Left kidney (tissue), 2 donors: ENCODE data around the gene KIF15. TPM values are rescaled to one million over a fixed set of nuclear protein-coding genes. Genes with fewer than 3 reads are reported as not detected.
"Not testable (repeated sequence)": the region's sequence is repeated elsewhere in the genome, so short reads cannot be mapped to it uniquely, and the experiment has no call there.

Experiments
- DNase-seq: peaks from one replicate; pipeline ENCODE4 v3.0.0-alpha.2; 2013
- polyA plus RNA-seq: library from polyadenylated mRNA; unstranded; fragments of 120-200 nt; gene quantifications from one replicate; pipeline ENCODE4 v1.2.1, GENCODE V29; 2013; ENCODE audit not compliant: insufficient read length

The KIF15 gene
- polyA plus RNA-seq, 1 donor, result 39.8 TPM

DNA sequence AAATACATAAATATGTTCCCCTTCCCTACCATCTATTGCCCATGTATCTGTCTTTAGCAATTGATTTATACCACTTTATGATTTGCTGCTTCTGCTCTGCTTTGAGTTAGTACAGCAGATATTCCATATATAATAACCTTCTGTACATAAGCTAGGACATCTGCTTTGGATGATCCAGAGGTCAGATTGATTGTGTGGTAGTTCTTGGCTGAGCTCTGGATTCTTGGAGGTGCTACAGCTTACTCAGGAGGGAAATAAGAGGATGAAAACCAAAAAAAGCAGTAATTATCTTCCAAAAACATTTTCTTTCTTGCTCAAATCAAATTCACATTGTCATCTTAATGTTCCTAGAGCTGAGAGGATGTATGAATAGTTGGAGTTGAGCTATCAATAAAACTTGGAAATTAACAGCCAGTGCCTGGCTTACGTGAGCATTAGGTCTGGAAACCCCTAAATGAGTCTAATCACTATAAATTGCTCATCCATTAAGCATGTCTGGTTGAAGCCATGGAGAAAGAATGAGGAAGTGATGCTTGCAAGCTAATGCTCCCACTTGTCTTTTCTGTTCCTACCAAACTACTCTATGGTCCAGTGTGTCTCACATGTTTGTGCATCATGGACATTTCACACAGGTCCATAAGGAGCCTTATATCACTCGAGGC, 63.8 kb downstream of the KIF15 start:
- DNase-seq, result no peak

DNA sequence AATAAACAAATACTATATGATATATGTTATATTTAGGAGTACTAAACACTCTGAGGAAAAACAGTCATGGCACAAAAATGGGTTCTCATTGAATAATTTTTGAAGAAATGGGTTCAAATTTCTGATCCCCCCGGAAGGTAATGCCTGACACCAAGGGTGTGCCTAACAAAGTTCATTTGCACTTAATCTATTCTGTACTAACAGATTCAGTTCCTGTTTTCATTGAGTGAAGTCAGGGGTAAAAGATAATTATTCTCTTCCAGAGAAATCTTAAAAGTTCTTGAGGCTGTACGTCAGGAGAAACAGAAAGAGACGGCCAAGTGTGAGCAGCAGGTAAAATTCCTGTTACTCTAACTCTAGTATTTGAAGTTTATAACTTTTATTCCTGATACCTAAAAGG, 65.6 kb downstream of the KIF15 start:
- no peak for DNase-seq

DNA sequence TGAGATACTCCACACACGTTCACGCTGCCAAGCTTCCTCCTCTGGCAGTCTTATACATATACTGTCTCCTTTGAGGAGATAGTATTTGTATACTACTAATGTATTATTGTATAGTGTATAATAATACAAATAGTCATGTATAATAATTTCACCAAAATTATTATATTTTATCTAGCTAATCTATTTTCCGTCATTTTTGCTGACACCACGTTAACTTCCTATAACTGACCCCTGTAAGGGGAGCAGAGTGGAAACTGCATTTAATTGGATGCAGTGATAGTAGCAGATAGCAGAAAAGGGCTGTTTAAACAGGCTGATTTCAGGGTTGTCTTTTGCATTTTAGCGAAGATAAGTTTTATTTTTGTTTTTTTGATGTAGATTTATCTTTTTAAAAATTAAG, 69.6 kb downstream of the KIF15 start:
- DNase-seq, result no peak

DNA sequence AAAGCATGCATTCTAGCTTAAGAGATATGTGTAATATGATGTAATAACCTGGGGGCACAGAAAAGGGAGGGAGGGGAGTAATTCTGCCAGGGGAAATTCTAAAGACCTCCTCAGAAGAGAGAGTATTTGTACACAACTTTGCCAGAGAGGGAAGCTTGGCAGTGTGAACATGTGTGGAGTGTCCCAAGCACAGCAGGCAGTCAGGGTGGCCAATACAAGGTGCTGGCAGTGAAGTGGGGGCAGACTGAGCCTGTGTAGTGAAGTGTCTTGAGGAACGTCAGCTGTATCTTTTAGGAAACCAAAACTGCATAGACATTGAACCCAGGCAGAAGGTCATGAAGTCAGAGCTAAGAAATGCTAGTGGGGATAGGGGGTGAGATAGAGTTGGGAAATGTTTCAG, 70.4 kb downstream of the KIF15 start:
- DNase-seq, result no peak

DNA sequence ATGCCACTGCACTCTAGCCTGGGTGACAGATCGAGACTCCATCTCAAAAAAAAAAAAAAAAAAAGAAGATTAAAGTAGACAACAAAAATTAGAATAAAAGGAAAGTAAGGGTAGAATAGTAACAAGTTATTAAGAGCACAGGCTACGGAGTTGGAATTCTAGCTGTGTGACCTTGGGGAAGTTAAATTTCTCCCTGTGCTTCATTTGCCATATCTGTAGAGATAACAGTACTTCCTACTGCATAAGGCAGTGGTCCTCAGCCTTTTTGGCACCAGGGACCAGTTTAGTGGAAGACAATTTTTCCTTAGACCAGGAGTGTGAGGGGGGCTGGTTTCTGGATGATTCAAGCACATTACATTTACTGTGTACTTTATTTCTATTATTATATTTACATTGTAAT, 71.4 kb downstream of the KIF15 start:
- no peak for DNase-seq

DNA sequence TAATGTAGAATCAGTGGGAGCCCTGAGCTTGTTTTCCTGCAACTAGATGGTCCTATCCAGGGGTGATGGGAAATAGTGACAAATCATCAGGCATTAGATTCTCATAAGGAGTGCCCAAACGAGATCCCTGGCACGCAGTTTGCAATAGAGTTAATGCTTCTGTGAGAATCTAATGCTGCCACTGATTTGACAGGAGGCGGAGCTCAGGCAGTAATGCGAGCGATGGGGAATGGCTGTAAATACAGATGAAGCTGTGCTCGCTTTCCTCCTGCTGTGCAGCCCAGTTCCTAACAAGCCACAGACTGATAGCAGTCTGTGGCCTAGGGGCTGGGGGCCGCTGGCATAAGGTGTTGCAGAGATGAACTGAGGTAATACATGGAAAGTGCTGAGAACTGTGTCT, 71.8 kb downstream of the KIF15 start:
- DNase-seq, result no peak

DNA sequence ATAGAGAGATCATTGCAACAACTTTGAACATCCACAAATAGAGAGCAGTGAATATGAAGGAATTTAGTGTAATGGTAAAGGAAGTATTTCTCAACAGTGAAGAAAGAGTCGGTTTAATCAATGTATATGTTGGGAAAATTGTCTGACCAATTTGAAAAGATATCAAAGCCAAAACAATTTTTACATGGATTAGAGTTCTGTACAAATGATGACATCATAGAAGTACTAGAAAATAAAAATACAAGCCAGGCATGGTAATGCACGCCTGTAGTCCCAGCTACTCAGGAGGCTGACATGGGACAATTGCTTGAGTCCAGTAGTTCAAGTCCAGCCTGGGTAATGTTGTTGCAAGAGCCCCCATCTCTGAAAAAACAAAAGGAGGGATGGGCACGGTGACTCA, 74.1 kb downstream of the KIF15 start:
- DNase-seq, result no peak

DNA sequence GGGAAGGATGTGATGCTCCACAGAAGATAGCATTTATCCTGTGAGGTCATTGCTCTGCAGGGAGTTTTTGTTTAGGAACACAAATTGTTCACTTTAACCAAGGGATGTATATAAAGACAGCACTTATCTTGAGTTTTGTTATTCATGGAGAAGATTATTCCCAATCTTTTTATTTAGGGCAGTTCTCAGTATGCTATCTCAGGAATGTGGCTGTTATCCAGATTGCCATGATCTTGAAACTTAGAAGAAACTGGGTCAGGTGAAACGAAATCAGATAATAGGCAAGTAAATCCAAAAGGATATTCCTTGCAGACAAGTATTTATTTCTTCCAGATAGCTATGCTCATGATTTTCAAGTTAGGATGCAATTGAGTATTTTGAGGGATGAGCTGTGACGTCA, 80.8 kb downstream of the KIF15 start:
- no peak for DNase-seq

DNA sequence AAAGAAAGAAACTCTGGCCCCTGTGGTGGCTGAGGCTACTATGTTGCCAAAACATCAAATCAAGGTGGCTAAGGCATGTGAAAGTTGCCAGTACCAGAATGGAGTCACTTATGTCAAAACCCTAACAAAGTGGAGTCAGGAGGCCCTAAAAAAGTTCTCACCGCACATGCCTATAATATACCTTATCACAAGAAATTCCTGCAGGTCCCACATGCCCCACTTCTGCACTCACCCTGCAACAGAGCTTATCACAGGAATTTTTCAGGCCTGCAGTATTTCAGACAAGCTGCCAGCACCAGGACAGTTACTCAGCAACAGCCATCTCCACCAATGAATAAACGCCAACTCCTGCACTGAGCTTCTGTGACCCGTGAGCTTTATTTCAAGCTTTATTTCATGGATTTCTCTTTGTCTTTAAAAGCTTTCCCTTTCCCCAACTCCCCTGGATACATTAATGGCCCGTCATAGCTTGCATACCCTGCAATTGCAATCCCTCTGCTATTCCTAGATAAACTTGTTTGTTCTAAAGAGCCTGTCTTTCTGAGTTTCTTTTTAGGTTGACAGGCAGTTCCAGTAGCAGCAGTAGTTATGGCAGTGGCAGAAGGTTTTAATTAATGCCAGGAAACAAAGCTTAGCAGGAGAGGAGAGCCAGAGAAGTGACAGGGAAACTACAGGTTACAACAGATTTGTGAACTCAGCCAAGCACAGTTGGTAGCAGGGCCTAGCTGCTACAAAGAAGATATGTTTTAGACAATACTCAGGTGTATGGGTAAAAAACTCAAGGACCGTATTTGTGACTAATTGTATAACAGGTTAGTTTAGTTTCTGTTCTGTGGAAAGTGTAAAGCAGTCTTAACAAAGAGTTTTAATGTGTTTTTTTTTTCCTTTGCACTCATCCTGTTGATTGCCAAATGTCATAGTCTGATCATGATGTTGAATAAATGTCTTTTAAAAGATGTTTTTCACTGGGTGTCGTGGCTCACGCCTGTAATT, 84.2 kb downstream of the KIF15 start:
- DNase-seq, result no peak

DNA sequence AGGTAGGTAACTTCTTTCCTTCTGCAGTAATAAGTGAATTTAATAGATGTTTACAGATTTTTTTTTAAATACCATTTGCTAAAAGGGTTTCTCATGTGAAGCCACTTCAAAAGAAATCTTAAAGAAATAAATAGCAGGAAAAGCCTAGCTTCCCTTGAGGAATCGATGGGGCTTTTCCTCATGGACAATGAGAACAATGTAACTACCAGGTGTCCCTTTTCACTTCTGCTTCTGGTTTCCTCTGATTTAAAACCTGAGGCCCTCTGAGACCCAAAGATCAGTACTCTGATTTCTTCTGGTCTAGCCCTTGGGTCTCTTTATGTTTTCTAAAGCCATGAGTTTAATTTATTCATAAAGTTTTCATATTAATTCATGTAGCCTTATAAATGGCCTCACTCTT, 87.0 kb downstream of the KIF15 start:
- DNase-seq, result no peak

DNA sequence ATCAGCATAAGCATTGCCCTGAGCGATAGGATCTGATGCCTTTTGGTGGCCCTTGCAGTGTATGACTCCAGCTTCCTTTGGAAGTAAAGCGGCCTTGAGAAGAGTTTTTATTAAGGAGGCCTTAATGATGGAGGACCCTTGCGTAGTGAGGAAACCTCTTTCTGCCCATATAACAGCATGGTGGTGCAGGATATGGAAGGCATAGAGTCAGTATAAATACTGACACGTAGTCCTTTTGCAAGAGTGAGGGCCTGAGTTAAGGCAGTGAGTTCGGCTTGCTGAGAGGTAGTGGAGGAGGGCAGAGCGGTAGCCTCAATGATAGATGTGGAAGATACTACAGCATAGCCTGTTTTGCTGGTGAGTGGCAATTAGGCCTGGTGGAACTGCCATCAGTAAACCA, 95.1 kb downstream of the KIF15 start:
- DNase-seq, result not testable (repeated sequence)

DNA sequence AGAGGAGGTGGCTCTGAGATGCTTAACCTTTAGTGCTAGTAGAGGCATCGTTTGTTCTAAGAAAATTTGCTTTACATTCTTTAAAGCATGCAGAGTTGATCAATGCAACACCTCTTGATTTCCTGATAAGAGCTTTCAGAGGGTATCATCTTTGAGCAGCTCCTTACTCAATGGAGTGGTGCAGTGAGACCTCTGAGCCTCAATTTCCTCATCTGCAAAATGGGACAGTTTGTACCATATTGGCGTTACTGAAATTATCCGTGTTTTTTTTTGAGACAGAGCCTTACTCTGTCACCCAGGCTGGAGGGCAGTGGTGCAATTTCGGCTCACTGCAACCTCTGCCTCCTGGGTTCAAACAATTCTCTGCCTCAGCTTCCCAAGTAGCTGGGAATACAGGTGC, 98.5 kb downstream of the KIF15 start:
- DNase-seq, result no peak

DNA sequence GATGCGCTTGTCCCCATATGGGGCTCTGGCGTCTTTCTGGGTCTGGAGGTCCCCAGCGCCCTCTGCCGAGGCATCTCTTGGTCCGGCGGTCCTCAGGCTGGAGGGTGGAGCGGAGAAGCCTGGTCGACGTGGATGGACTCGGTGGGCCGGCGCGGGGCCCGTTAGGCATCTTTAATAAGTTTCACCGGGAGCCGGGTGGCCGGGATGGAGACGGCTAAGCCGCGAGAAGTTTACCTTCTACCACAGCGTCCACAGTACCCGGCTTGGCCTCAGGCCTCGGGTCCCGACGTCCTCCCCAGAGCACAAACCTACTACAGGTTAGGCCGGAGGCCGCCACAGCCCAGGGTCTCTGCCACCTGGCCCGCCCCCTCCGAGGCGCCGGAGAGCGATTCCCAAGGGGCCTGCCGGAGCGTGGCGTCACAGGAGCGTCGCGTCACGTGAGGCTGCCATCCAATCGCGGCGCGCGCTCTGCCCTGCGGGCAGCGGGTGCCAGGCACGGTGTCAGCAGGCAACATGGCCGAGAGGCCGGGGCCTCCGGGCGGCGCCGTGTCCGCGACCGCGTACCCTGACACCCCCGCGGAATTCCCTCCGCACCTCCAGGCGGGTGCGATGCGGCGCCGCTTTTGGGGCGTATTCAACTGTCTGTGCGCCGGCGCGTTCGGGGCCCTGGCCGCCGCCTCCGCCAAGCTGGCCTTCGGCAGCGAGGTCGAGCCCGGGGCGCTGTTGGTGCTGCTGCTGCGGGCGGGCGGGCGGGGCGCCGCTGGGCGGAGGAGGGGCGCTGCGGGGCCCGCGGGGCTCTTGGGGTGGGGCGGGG, 100.0 kb downstream of the KIF15 start, which contains the start of gene TMEM42:
TMEM42 (plus strand) TSS at position 501 of the 814 bp plus-strand sequence; CDS start at position 514, 13 bp downstream.
- DNase-seq, result peak; percentile 89

DNA sequence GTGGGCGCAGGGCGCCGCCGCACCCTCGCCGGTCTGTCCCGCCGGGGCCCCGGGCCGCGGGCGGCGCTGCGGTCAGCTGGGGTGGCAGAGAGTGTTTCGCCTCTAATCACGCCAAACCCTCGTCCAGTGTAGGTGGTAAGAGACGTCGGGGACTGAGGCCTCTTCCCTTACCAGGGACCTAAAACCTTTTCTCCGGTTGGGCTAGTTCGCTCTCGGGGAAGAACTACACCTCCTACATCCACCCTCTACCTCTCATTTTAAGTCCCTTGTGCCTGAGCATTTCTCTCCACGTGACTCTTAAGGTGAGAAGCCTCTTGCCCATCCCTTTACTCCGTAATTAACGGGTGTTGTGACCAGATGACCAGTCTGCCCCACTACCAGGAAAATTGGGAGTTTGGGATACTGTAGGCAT, 100.6 kb downstream of the KIF15 start:
- DNase-seq, result peak; percentile 27

DNA sequence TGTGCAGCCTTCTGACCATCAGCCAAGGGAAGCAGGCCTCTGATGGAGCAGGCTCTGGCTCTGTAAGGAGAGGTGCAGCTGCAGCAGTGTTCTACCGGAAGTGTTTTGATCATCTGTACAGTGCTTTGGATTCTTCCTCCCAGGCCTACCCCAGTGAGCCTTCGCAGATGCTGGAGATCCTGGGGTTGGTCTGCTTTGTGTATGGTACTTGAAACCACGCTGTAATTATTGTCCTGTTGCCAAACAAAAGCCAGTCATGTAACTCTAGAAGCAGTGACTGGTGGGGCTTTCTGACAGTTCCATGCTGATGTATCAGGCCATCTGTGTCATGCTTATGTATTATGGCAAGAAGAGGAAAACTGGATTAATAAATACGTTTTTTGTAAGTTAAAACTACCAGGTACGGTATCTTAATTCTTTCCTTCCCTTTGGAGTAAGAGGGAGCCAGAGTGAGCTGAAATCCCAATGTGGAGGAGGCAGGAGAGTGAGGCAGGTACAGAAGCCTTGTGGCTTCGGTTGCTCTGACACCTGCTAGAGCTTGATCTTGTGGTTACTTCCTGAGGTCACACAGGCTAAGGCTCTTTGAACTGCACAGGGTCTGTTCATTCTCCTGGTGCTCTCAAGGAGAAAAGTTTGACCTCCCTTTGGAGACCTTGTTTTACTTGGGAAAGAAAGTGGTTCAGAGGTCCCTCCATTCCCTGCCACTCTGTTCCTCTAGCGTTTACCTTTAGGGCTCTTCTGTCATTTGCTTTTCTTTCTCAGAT, 103.9 kb downstream of the KIF15 start:
- DNase-seq, result no peak

DNA sequence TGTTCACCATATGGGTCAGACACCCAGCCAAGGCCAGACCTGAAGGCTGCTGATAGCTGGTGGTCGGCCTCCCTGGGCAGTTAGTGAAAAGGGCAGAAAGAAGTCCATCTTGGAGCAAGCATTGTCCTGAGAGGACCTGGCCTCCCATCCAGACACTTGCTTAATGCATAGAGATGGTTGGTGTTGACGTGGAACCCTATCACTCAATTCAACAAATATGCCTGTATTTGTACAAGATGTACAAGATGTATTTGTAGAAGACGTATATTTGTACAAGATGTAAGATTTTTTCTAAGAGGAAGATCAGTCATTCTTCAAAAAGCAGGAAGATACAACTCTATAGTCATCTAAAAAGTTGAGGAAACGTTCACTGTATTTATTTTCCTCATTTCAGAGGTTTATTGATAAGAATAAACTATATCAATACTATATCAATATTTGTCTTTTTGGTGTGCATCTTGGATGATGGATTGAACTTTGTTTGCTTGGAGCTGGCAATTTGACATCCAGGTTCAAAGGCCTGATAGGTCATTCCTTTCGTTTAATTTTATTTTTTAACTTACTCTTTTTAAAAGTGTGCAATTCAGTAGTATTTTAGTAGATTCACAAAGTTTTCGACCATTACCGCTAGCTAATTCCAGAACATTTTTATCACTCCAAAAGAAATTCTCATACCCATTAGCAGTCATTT, 106.0 kb downstream of the KIF15 start:
- DNase-seq, result no peak

DNA sequence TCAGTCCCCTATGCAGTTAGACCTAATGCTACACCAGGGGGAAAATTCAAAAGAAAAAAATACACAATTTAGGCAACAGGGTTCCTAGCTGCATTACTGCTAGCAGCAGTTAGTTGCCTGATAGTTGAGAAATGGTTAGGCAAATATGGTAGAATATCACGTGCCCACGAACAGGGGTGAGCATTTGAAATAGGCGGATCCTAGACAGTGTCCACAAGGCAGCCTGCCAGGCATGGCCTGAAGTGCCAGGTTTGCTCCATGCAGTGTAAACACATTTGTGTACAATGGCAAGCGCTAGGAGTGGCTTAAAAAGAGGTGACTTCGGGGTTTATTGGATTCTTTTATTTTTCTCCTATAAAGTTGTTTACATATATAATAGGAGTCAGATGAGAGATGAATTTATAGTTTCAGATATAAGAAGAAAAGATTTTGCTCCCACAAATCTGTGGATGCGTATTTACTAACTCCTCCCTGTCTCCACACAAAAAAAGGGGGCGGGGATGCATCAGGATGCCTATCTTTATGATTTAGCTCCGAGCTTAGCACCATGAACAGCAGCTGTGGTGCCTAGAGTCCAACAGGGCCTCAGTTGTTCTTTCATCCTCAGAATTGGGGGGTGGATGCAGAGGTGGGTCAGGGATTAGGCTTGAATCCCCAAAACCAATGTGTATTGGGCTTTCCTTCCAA, 108.9 kb downstream of the KIF15 start:
- DNase-seq, result no peak

DNA sequence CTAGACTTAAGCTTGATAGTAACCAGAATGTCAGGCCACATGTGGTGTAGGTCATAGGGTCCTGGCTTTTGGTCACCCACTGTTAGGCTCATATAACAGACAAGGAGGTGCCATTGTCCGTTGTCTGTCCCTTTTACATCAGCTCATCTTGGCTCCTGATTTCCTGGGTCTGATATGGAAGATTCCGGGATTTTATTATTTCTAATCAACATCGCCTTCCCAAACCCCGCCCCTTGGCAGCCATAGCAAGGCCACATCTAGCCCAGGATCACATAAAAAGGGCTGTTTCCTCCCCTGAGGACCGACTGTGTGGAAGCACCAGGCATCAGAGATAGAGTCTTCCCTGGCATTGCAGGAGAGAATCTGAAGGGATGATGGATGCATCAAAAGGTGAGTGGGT, 112.7 kb downstream of the KIF15 start, which contains the start of gene TGM4:
TGM4 (plus strand) TSS at position 301 of the 400 bp plus-strand sequence; CDS start at position 372, 71 bp downstream.
- no peak for DNase-seq

DNA sequence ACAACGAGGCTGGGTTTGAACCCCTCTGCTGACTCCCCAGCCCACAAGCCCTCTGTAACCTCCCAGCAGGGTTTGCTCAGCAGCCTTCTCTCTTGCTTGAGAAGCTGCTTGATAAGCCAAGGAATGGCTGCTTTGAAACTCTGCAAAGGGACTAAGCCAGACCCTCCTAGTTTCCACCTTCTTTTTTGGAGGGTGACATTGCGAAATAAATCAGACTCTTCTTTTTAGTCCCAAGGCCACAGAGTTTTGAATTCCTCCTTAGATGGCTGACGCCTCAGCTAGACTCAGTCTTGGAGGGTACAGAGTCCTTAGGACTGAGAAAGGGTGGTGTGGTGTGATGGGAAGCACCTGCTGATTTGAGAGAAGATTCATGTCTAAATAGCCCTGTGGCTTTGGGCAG, 114.0 kb downstream of the KIF15 start:
- no peak for DNase-seq

DNA sequence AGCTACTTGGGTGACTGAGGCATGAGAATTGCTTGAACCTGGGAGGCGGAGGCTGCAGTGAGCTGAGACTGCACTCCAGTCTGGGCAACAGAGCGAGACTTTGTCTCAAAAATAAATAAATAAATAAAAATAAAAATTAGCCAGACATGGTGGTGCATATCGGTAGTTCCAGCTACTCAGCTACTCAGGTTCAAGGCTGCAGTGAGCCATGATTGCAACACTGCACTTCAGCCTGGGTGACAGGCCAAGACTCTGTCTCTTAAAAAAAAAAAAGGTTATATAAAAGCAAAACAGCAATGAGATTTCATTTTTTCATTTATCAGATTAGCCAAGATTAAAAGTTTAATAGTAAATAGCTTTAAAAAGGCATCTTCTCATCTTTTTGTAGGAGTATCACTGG, 115.7 kb downstream of the KIF15 start:
- no peak for DNase-seq
